Breast epithelium (tissue), 4 donors: ENCODE results near the gene LCT. TPM values are rescaled to one million over a fixed set of nuclear protein-coding genes. Genes with fewer than 3 reads are reported as not detected.
A peak's percentile ranks its signal among the peaks of the same experiment; 100 is the strongest.

Experiments used
- DNase-seq, 2 donors: peaks; one replicate each; pipeline ENCODE4 v3.0.0-alpha.2; 2019; ENCODE audit warnings: low spot score in 2 of 2
- H3K27ac ChIP-seq, 2 donors: fragments of 200-600 bp; sonication (generic) in 1 of 2; one replicate each; pipeline ENCODE4 v1.5.1; 2016 to 2019; ENCODE audit warnings: mild to moderate bottlenecking in 1 of 2
- H3K27me3 ChIP-seq, 2 donors: fragments of 200-600 bp; sonication (generic) in 1 of 2; one replicate each; pipeline versions ENCODE4 v1.5.1 to v1.6.0; 2017 to 2019; ENCODE audit warnings: control low read depth in 1 of 2, mild to moderate bottlenecking in 1 of 2
- H3K36me3 ChIP-seq: fragments of 200-600 bp; one replicate; pipeline ENCODE4 v1.5.1; 2019
- H3K4me1 ChIP-seq, 2 donors: fragments of 200-600 bp; sonication (generic); one replicate each; pipeline ENCODE4 v1.5.1; 2016 to 2019; ENCODE audit warnings: control low read depth in 1 of 2
- H3K4me3 ChIP-seq, 3 donors: fragments of 200-600 bp; sonication (generic); 1 replicate in 2 of 3; 2 replicates in 1 of 3; pipeline ENCODE4 v1.5.1; 2016 to 2019; ENCODE audit warnings: mild to moderate bottlenecking in 3 of 3, moderate library complexity in 2 of 3
- H3K9me3 ChIP-seq, 2 donors: fragments of 200-600 bp; sonication (generic) in 1 of 2; one replicate each; pipeline ENCODE4 v1.5.1; 2016 to 2019; ENCODE audit warnings: control low read depth in 1 of 2
- POLR2A ChIP-seq: fragments of 450-650 bp; IDR thresholded peaks from one replicate; pipeline ENCODE4 v1.6.1; 2016; ENCODE audit warnings: antibody characterized with exemption, mild to moderate bottlenecking, moderate library complexity
- POLR2AphosphoS5 ChIP-seq, 3 donors: sonication (generic); formaldehyde crosslinking; IDR thresholded peaks; one replicate each; pipeline ENCODE4 v1.6.1; 2017; ENCODE audit warnings: antibody characterized with exemption in 3 of 3
- intact Hi-C: fragments of 100-400 bp; cut with DNase I; formaldehyde crosslinking; loops from one replicate; pipeline ENCODE4 v1.15.1; 2023; ENCODE audit warnings: low total_unique reads
- total RNA-seq, 3 donors: library from RNA; depleted of rRNA; stranded (reverse); fragments of >200 nt; gene quantifications; one replicate each; pipeline ENCODE4 v1.1.0, GENCODE V29; 2016
- TF ChIP-seq, protein P1 (sequence below), 3 donors: fragments of 450-650 bp; IDR thresholded peaks; one replicate each; pipeline ENCODE4 v1.5.1; 2016 to 2017; ENCODE audit warnings: antibody characterized with exemption in 3 of 3, mild to moderate bottlenecking in 3 of 3, moderate library complexity in 3 of 3

LCT gene
- total RNA-seq, 3 donors from 2014 or later, result not detected

DNA sequence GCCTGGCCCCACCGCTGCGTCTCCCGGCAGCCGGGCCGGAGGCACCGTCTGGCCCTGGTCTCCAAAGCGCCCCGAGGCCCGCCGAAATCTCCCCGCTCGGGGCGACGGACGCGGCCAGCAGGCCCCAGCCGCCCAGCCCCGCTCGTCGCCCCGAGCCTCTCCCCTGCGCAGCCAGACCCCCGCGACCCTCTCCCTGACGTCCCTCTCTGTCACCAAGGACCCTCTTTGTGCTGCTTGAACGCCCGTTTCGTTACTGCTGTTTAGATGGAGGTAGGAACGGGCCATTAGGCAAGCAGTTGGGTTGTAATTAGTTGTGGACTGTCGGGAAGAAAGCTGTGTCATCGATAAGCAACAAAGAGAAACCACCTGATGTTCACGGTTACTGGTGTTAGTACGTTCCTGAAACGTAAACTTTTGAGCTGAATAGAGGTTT is 94.6 kb downstream of the LCT start:
- peak; percentile 64 to 74 (median 66) for TF ChIP-seq POLR2AphosphoS5 (IDR thresholded peaks at IDR 0.05)
- TF ChIP-seq, protein P1, sequence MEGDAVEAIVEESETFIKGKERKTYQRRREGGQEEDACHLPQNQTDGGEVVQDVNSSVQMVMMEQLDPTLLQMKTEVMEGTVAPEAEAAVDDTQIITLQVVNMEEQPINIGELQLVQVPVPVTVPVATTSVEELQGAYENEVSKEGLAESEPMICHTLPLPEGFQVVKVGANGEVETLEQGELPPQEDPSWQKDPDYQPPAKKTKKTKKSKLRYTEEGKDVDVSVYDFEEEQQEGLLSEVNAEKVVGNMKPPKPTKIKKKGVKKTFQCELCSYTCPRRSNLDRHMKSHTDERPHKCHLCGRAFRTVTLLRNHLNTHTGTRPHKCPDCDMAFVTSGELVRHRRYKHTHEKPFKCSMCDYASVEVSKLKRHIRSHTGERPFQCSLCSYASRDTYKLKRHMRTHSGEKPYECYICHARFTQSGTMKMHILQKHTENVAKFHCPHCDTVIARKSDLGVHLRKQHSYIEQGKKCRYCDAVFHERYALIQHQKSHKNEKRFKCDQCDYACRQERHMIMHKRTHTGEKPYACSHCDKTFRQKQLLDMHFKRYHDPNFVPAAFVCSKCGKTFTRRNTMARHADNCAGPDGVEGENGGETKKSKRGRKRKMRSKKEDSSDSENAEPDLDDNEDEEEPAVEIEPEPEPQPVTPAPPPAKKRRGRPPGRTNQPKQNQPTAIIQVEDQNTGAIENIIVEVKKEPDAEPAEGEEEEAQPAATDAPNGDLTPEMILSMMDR (IDR thresholded peaks at IDR 0.05), result no peak
- Histone ChIP-seq H3K4me1 (no peaks in the 10 kb centered on the region), H3K9me3 (no peaks in the 10 kb centered on the region), H3K36me3 (no peaks in the 10 kb centered on the region), H3K27ac (peak overlapping the region; percentile 100), H3K27me3 (no peaks in the 10 kb centered on the region), H3K4me3 (peak overlapping the region; percentile 96 to 99 (median 96))
- intact Hi-C loops, result no loop called here
- no peak for DNase-seq

DNA sequence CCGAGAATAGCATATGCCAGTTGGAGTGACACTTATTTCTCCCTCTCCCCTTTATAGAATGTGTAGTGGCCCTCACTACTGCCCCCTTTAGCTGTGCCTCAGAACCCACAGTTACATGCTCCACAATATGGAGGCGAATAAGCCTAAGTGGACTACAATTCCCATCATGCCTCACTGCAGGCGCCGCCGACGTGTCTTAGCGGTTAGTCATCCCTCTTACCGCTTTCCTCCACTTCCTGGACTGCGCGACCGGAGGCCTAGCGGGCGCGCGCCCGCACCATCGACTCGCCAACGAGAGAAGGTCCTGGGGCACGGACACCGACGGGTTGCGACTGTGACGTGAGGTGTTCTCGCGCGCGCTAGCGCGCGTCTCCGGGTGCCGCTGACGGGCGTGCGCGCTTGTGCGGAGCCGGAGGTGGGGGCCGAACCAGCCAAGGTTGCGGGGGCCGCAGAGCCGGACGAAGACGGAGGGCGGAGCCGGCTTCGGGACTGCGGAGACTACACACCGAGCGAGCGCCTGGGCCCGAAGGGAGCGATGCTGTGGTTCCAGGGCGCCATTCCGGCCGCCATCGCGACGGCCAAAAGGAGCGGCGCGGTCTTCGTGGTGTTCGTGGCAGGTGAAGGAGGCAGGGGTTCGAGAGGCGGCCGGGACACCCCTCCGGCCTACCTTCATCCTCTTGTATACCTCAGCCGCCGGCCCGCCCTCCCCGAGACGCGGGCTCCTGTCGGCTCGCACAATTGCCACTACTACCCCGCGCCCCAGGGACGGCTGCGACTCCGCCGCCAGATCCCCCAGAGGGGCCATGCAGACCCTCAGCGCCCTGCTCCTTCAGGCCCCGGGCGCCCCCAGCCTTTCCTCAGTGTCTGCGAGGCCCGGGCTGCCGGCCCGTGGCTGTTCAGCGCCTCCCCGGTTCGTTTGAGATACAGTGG is 95.3 kb downstream of the LCT start, which contains the start of gene UBXN4:
UBXN4 (plus strand) TSS at position 461 of the 930 bp plus-strand sequence; CDS start at position 536, 75 bp downstream.
- Histone ChIP-seq H3K27me3 (no peaks in the 10 kb centered on the region), H3K4me1 (no peaks in the 10 kb centered on the region), H3K4me3 (peak within 1 kb of the TSS; percentile 96 to 99 (median 96)), H3K36me3 (no peaks in the 10 kb centered on the region), H3K9me3 (no peaks in the 10 kb centered on the region), H3K27ac (peak within 1 kb of the TSS; percentile 100)
- TF ChIP-seq, protein P1 (IDR thresholded peaks at IDR 0.05), result peak in 2 of 3 donors; percentile 9 to 18
- TF ChIP-seq POLR2AphosphoS5 (IDR thresholded peaks at IDR 0.05) (peak; percentile 88 to 94 (median 92)), POLR2A (peak; percentile 82)
- DNase-seq, result peak; percentile 95 to 98
- intact Hi-C loops, result no loop called here

DNA sequence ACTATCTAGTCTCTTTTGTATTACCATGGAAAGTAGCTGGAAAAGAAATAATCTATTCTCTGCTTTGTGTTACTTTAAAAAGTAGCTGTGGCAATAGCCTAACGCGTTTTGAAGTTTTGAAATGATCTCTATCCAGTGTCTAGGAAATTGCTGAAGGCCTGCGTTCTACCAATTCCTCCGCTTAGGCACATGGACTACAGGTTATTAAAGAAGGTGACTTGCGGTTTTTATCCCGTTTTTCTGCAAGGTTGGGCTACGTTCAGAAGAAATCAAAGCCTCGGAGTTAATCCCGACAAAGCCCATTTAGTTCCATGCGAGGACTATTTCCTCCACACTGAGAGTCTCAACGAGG is 96.0 kb downstream of the LCT start:
- DNase-seq, result no peak
- H3K9me3 ChIP-seq, result no peaks in the 10 kb centered on the region
- H3K27ac ChIP-seq, result peak overlapping the region; percentile 100
- no peaks in the 10 kb centered on the region for H3K36me3 ChIP-seq
- intact Hi-C loops, result no loop called here
- TF ChIP-seq POLR2A (no peak), POLR2AphosphoS5 (IDR thresholded peaks at IDR 0.05) (no peak)
- TF ChIP-seq, protein P1 (IDR thresholded peaks at IDR 0.05), result no peak
- no peaks in the 10 kb centered on the region for H3K27me3 ChIP-seq
- peak overlapping the region in 2 of 3 donors; percentile 96 for H3K4me3 ChIP-seq
- no peaks in the 10 kb centered on the region for H3K4me1 ChIP-seq

DNA sequence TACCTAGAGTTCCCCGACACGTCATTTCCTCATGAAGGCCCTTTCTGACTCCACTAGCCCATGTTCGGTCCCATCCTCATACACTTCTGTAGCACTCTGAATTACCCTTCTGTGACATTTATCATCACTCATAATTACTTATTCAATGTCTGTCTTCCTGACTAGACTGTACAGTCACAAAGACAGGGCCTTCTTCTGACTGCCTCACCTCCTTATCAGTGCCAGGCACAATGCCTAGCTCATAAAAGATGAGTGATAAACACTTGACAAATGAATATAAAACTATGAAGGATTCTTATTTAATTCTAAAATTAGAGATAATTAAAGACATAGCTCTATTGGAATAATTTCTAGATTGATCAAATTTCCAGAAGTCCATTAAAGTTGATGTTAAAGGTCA is 96.8 kb downstream of the LCT start:
- no peaks in the 10 kb centered on the region for H3K36me3 ChIP-seq
- H3K4me1 ChIP-seq, result no peaks in the 10 kb centered on the region
- H3K9me3 ChIP-seq, result no peaks in the 10 kb centered on the region
- no peak for TF ChIP-seq POLR2AphosphoS5 (IDR thresholded peaks at IDR 0.05)
- TF ChIP-seq, protein P1 (IDR thresholded peaks at IDR 0.05), result no peak
- TF ChIP-seq POLR2A, result no peak
- no peak for DNase-seq
- H3K27me3 ChIP-seq, result no peaks in the 10 kb centered on the region
- intact Hi-C loops, result no loop called here
- H3K27ac ChIP-seq, result no peak overlapping the region
- H3K4me3 ChIP-seq, result no peak overlapping the region

Other genes with a start within 250 kb of the LCT start
- gene UBXN4, start 95.3 kb downstream of the LCT start, total RNA-seq, result 100 to 1,000 TPM in 1 of 3 donors, 10 to 100 TPM in 2; 70.2 to 101 (median 89.1) TPM
- gene MCM6, start 39.3 kb upstream of the LCT start, total RNA-seq, result 10 to 100 TPM; 10.9 to 11.8 (median 11.3) TPM
- gene DARS1, start 148.4 kb upstream of the LCT start, total RNA-seq, result 100 to 1,000 TPM in 1 of 3 donors, 10 to 100 TPM in 2; 76.4 to 117 (median 86.7) TPM